HG03135 (cell line): ENCODE data around the gene USP50.
"Not testable (repeated sequence)": the region's sequence is repeated elsewhere in the genome, so short reads cannot be mapped to it uniquely, and the experiment has no call there.

ENCODE experiments used
- ATAC-seq: cut with Tn5 transposase; IDR thresholded peaks from one replicate; pipeline ENCODE4 v1.9.1; 2021; ENCODE audit warnings: mild to moderate bottlenecking, moderate library complexity; ENCODE audit not compliant: unreplicated experiment

USP50 gene

GRCh38 chr15:50546566-50546965 lies at the start of gene USP50:
USP50 (minus strand) TSS chr15:50546666; CDS start chr15:50546525, 141 bp downstream.
- no peak for ATAC-seq

DNA sequence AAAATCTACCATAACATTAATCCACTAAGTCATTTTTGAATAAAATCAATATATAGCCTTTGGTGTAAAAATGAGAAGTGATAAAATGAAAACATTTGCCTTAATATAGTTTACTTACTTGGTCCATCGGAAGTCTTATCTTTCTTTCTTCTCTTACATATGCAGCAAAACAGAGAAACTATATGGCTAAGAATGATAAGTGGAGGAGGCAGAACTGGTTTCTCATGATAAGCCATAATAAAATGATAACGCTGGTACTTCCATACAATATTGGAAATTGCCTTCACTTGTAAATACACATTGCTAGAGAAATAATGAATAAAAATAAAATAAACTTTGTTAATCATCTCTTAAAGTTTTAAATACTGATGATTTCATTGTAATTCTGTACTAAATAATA lies 47.8 kb upstream of the USP50 start:
- ATAC-seq, result no peak

- no peak for ATAC-seq
Measured at GRCh38 chr15:50593761-50594160, 47.3 kb upstream of the USP50 start.

DNA sequence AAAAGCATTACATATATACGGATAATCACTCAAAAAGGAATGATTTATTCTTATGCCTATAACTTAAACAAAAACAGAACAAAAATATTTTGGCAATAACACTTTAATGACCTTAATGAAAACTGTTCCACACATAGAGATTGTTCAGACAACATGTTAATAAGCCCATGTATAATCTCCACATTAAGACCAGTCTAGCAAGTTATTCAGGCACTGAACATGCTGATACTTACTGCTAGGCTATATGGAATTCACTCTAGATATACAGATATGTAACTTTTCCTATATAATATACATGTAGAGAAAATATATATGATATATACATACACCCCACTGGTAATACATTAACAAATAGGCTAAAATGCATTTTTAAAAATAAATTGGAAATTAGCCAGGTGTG lies 43.8 kb upstream of the USP50 start:
- no peak for ATAC-seq

DNA sequence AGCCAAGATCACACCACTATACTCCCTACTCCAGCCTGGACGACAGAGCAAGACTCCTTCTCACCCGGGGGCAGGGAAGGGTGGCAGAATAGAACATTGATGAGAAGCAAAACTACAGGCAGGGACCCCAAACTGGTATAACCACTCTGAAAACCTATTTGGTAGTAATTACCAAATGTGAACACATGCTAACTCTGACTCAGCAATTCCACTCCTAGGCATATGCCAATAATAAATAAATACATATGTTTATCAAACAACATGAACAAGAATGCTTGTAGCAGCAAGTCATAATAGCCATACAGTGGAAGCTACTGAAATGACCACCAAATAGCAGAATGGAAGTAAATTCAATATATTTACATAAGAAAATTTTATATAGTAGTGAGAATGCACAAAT lies 31.0 kb upstream of the USP50 start:
- no peak for ATAC-seq

GRCh38 chr15:50576166-50576565 lies 29.7 kb upstream of the USP50 start:
- no peak for ATAC-seq

- not testable (repeated sequence) for ATAC-seq
Measured at GRCh38 chr15:50573842-50574241, 27.4 kb upstream of the USP50 start.

GRCh38 chr15:50563756-50564155 lies 17.3 kb upstream of the USP50 start:
- no peak for ATAC-seq

DNA sequence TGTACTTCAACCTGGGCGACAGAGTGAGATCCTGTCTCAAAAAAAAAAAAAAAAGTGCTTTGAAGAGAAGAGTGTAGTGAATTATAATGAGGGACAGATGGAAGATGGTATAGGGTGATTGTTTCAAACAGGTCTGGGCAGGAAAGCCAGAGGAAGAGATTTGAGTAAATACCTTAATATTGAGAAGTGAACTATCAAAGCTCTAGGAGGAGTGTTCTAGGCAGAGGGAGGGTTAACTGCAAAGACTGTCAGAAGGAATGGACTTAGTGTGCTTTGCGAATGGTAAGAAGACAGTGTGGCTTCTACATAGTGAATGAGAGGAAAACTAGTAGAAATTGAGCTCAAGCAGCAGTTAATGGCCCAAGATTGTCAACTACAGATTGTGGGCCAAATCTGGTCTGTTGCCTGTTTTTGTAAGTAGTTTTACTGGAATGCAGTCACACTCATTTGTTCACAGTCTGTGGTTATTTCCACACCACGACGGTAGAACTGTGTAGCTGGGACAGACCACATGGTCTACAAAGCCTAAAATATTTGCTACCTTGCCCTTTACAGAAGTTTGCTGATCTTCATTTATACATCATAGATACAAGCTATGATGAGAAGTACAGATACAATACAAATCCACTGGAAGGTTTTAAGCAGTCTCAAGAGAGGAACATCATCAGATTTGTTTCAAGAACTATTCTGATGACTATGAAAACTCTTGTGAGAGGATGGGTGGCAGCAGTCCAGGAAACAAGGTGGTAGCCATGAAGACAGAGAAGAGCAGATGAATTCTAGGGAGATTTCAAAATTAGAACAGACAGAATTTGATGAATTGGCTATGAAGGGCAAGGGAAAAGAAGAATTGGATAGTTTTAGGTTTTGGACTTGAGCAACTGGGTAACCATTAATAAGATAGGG lies 16.5 kb upstream of the USP50 start:
- no peak for ATAC-seq

DNA sequence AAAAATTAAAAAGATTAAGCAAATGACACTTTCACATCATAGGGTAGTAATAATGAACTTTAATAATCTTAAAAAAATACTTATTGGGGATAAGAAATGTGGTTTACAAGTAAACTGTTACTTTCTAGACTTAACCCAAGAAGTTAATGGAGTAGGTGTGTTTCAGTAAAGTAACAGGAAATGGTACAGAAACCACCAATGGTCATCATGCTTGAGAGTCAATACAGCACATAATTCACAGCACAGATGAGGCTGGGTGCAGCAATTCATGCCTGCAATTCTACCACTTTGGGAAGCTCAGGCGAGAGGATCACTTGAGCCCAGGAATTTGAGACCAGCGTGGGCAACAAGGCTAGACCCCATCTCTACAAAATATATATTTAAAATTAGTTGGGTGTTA lies 11.5 kb upstream of the USP50 start:
- ATAC-seq, result no peak

GRCh38 chr15:50556642-50557371 lies 10.3 kb upstream of the USP50 start:
- no peak for ATAC-seq

DNA sequence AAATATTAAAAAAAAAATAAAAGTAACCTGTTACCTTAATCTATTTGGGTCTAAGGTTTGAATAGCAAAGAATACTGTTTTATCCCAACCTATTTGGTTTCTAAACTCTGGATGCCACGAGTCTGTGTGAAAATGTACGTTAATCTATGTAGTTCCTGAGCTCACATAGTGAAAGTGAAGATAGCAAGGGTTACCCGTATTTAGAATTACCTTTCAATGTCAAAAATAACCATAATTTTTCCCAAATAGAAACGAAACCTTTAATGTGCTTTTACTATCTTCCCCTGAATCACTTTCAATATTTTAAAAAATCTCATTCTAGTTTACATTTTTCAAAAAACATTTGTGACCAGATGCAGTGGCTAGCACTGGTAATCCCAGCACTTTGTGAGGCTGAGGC lies 5.8 kb upstream of the USP50 start:
- ATAC-seq, result no peak

GRCh38 chr15:50549326-50549725 lies 2.9 kb upstream of the USP50 start:
- no peak for ATAC-seq

- no peak for ATAC-seq
Measured at GRCh38 chr15:50544368-50544767, 2.1 kb downstream of the USP50 start.

DNA sequence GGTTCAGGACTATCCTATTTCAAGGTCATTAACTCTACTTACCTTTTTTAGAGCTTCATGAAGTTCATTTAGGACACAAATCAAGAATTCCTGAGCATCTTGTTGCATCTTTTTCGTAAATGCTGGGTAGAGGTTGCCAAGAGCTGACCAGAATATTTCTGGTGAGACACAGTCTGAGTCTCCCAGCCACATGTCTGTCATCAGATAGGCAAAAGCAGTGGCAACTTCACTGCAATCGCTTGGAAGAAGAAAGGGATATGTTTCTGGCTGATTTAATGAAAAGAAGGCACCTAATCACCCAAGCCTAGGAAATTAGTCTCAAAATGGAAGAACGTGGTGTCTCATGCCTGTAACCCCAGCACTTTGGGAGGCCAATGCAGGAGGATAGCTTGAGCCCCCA lies 2.9 kb downstream of the USP50 start:
- ATAC-seq, result no peak

DNA sequence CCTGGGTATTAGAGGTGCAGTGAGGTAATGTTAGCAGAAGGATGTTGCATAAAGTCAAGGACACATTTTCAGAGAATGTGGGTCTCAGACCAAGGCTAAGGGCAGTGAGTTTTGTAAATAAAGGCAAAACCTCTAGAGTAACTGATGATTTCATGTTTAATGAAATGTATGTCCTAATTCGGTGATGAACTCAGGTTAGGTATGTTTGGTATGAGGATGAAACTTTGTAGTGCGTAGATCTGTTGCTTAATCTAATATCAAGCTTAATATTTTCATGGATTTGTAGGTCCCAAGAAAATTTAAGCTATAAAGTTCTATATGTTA lies 3.6 kb downstream of the USP50 start:
- no peak for ATAC-seq

- no peak for ATAC-seq
Measured at GRCh38 chr15:50531766-50532165, 14.7 kb downstream of the USP50 start.

GRCh38 chr15:50531163-50531562 lies 15.3 kb downstream of the USP50 start:
- ATAC-seq, result no peak

- no peak for ATAC-seq
Measured at GRCh38 chr15:50523851-50524251, 22.6 kb downstream of the USP50 start.

DNA sequence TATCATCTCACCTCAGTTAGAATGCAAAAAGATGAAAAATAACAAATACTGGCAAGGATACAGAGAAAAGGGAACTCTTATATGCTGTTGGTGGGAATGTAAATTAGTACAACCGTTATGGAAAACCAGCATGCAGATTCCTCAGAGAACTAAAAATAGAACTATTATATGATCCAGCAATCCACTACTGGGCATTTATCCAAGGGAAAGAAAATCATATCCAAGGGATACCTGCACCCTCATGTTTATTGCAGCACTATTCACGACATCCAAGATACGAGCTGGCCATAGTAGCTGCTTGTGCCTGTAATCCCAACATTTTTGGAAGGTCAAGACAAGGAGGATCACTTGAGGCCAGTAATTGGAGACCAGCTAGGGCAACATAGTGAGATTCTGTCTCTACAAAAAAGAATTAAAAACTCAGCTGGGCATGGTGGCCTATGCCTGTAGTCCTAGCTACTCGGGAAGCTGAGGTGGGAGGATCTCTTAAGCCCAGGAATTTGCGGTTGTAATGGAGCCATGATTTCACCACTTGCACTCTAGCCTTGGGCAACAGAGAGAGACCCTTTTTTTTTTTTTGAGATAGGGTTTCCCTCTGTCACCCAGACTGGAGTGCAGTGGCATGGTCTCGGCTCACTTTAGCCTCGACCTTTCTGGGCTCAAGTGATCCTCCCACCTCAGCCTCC lies 26.6 kb downstream of the USP50 start:
- no peak for ATAC-seq

DNA sequence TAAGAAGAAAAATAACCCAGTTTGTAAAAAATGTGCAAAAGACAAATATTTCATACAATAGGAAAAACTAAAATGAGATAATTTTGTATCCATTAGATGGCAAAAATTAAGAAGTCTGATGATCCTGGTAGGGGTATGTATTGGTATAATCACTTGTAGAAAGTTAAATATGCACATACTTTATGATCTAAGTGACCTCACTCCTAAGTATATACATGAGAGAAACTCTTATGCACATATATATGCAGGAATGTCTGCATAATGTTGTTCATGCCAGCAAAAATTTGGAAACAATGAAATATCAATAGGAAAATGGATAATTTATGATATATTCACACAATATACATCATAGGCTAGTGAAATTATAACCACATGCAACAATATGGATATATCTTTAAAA lies 33.5 kb downstream of the USP50 start:
- no peak for ATAC-seq

DNA sequence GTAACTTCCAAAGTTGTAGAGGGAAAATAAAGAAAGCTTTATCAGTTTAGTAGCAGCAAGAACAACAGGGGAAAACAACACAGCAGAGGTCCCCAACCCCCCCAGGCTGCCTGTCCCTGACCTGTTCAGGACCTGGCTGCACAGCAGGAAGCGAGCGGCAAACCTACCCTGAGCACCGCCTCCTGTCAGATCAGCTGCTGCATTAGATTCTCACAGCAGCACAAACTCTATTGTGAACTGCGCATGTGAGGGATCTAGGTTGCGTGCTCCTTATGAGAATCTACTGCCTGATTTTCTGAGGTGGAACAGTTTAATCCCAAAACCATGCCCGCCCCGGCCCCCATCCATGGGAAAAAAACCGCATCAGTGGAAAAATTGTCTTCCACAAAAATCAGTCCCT lies 40.3 kb downstream of the USP50 start:
- no peak for ATAC-seq
